Rectal smooth muscle tissue (tissue), 1 donor: Measurements from ENCODE around the gene SYT14.
"Not testable (repeated sequence)": the region's sequence is repeated elsewhere in the genome, so short reads cannot be mapped to it uniquely, and the experiment has no call there.

ENCODE experiments used
- H3K27ac ChIP-seq: one replicate; pipeline ENCODE4 v1.7.0; 2013; ENCODE audit warnings: low read depth, low read length, inconsistent platforms
- H3K27me3 ChIP-seq: one replicate; pipeline ENCODE4 v1.7.0; 2013; ENCODE audit warnings: low read length; ENCODE audit not compliant: control insufficient read depth, insufficient read depth
- H3K36me3 ChIP-seq: one replicate; pipeline ENCODE4 v1.7.0; 2013; ENCODE audit warnings: low read length; ENCODE audit not compliant: control insufficient read depth, insufficient read depth
- H3K4me1 ChIP-seq: one replicate; pipeline ENCODE4 v1.7.0; 2013; ENCODE audit warnings: low read length; ENCODE audit not compliant: control insufficient read depth, insufficient read depth
- H3K4me3 ChIP-seq: one replicate; pipeline ENCODE4 v1.7.0; 2013; ENCODE audit warnings: low read length
- H3K9ac ChIP-seq: one replicate; pipeline ENCODE4 v1.7.0; 2013; ENCODE audit warnings: low read length

SYT14 gene

GRCh38 chr1:210092366-210092765, 154.3 kb downstream of the SYT14 start:
- no peaks in the 10 kb centered on the region for H3K27me3 ChIP-seq
- H3K36me3 ChIP-seq = no peaks in the 10 kb centered on the region
- no peak overlapping the region for H3K27ac ChIP-seq
- H3K4me3 ChIP-seq = no peak overlapping the region
- no peak overlapping the region for H3K9ac ChIP-seq
- no peaks in the 10 kb centered on the region for H3K4me1 ChIP-seq

DNA sequence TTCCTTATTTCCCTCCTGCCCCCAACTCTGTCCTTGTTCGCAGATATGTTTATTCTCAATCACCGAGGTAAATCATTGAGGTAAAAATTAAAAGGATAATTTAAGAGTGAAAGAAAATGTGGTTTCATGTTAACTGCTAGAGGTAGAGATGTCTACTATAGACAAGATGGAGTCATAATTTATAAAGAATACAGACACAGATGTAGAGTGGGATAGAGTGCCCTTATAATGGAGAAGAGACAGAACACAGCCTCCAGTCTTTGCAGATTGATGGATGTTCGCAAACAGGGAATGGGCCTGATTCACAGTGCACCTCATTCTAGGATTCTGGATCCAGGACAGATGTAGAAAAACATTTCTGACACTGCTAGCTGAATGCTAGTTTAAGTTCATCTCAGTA, 155.4 kb downstream of the SYT14 start:
- no peaks in the 10 kb centered on the region for H3K27me3 ChIP-seq
- no peaks in the 10 kb centered on the region for H3K36me3 ChIP-seq
- H3K4me3 ChIP-seq = no peak overlapping the region
- no peak overlapping the region for H3K27ac ChIP-seq
- H3K9ac ChIP-seq = no peak overlapping the region
- H3K4me1 ChIP-seq = no peaks in the 10 kb centered on the region

- Histone ChIP-seq H3K4me1 (no peaks in the 10 kb centered on the region), H3K9ac (no peak overlapping the region), H3K4me3 (no peak overlapping the region), H3K27me3 (no peaks in the 10 kb centered on the region), H3K27ac (no peak overlapping the region), H3K36me3 (no peaks in the 10 kb centered on the region)
Measured at GRCh38 chr1:210098356-210098755, 160.3 kb downstream of the SYT14 start.

DNA sequence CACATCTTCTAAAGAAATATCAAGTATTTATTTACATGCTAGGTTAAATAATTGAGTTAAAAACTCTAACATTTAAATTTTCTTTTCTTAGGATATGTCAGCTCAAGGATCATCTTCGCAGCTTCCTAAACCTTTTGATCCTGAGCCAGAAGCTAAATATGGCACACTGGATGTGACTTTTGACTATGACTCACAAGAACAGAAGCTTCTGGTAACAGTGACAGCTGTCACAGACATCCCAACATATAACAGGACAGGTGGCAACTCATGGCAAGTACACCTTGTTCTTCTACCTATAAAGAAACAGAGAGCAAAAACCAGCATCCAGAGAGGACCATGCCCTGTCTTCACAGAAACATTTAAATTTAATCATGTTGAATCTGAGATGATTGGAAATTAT, 161.9 kb downstream of the SYT14 start:
- Histone ChIP-seq H3K27ac (no peak overlapping the region), H3K36me3 (no peaks in the 10 kb centered on the region), H3K4me3 (no peak overlapping the region), H3K27me3 (no peaks in the 10 kb centered on the region), H3K9ac (no peak overlapping the region), H3K4me1 (no peaks in the 10 kb centered on the region)

- H3K4me3 ChIP-seq = no peak overlapping the region
- no peaks in the 10 kb centered on the region for H3K36me3 ChIP-seq
- H3K9ac ChIP-seq = no peak overlapping the region
- H3K27ac ChIP-seq = no peak overlapping the region
- no peaks in the 10 kb centered on the region for H3K27me3 ChIP-seq
- no peaks in the 10 kb centered on the region for H3K4me1 ChIP-seq
Measured at GRCh38 chr1:210104103-210104502, 166.1 kb downstream of the SYT14 start.

- H3K27me3 ChIP-seq, H3K27ac ChIP-seq, H3K9ac ChIP-seq, H3K4me1 ChIP-seq, H3K36me3 ChIP-seq, H3K4me3 ChIP-seq: not testable (repeated sequence)
Measured at GRCh38 chr1:210112906-210113305, 174.9 kb downstream of the SYT14 start.

DNA sequence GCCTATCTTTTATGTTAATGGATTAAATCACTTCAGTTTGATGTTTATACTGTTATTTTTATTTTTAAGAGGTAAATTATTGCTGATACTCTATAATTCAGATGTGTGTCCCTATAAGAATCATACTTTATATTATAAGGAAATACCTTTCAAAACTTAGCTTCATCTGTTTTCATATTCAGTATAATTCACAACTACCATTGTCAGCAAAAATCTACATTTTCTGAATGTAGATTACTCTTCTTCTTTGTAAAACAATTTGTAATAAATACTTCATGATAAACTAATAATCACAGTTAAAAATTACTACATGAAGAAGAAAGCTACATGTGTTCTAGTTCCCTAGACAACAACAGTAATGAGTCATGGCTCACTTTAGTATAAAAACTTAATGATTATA, 179.2 kb downstream of the SYT14 start:
- no peaks in the 10 kb centered on the region for H3K36me3 ChIP-seq
- H3K27ac ChIP-seq = no peak overlapping the region
- H3K4me3 ChIP-seq = no peak overlapping the region
- no peaks in the 10 kb centered on the region for H3K4me1 ChIP-seq
- H3K27me3 ChIP-seq = no peaks in the 10 kb centered on the region
- no peak overlapping the region for H3K9ac ChIP-seq

GRCh38 chr1:210117681-210118170, 179.7 kb downstream of the SYT14 start:
- Histone ChIP-seq H3K4me1 (no peaks in the 10 kb centered on the region), H3K27ac (no peak overlapping the region), H3K4me3 (no peak overlapping the region), H3K36me3 (no peaks in the 10 kb centered on the region), H3K27me3 (no peaks in the 10 kb centered on the region), H3K9ac (no peak overlapping the region)

- no peaks in the 10 kb centered on the region for H3K27me3 ChIP-seq
- H3K36me3 ChIP-seq = no peaks in the 10 kb centered on the region
- H3K27ac ChIP-seq = no peak overlapping the region
- no peaks in the 10 kb centered on the region for H3K4me1 ChIP-seq
- H3K9ac ChIP-seq = no peak overlapping the region
- H3K4me3 ChIP-seq = no peak overlapping the region
Measured at GRCh38 chr1:210123383-210123782, 185.4 kb downstream of the SYT14 start.

- Histone ChIP-seq H3K9ac (no peak overlapping the region), H3K27ac (no peak overlapping the region), H3K4me1 (no peaks in the 10 kb centered on the region), H3K4me3 (no peak overlapping the region), H3K27me3 (no peaks in the 10 kb centered on the region), H3K36me3 (no peaks in the 10 kb centered on the region)
Measured at GRCh38 chr1:210123924-210124589, 186.0 kb downstream of the SYT14 start.

DNA sequence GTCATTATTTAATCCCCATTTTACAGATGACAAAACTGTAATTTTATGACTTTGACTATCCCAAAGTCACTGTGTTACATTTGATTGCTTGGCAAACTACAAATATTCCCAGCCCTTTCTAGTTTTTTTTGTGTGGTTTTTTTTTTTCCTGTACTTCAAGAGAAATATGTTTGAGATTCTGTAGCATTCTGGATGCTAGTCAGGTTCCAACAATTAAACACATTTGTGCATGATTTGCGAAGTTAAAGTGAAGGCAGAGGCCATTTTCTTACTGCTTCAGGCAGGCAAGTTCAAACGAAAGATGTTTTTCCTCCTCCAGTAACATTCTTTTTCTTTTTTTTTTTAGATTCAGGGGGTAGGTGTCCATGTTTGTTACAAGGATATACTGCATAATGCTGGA, 186.7 kb downstream of the SYT14 start:
- H3K27ac ChIP-seq = no peak overlapping the region
- no peaks in the 10 kb centered on the region for H3K4me1 ChIP-seq
- no peaks in the 10 kb centered on the region for H3K36me3 ChIP-seq
- H3K4me3 ChIP-seq = no peak overlapping the region
- H3K27me3 ChIP-seq = no peaks in the 10 kb centered on the region
- H3K9ac ChIP-seq = no peak overlapping the region

DNA sequence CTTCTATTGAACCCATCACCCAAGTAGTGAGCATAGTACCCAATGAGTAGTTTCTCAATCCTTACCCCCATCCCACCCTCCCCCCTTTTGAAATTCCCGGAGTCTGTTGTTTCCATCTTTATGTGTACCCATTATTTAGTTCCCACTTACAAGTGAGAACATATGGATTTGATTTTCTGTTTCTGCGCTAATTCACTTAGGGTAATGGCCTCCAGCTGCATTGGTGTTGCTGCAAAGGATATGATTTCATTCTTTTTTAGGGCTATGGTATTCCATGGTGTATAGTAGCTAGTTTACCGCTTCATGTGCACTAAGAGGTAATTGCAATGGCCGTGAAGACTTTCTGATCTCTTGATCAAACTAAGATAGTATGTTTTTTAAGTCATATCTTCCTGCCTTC, 187.1 kb downstream of the SYT14 start:
- Histone ChIP-seq H3K27ac (no peak overlapping the region), H3K36me3 (no peaks in the 10 kb centered on the region), H3K27me3 (no peaks in the 10 kb centered on the region), H3K9ac (no peak overlapping the region), H3K4me1 (no peaks in the 10 kb centered on the region), H3K4me3 (no peak overlapping the region)

DNA sequence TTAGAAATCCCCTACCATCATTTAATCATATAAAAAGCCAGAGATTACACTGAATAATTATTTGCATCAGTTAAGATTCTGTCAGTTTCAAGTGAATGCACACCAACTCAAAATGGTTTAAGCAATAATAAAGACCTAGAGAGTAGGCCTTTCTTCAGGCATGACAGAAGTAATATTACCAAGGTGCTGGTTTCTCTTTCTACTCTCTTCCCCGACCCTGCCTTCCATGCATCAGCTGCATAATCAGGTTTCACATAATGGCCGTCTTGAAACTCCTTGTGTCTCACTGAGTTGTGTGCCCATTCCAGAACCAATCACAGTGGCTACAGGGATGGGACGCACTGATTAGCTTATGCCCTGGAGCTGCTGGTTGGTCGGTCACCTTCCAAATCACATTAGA, 191.1 kb downstream of the SYT14 start:
- Histone ChIP-seq H3K4me3 (no peak overlapping the region), H3K9ac (no peak overlapping the region), H3K4me1 (no peaks in the 10 kb centered on the region), H3K27me3 (no peaks in the 10 kb centered on the region), H3K36me3 (no peaks in the 10 kb centered on the region), H3K27ac (no peak overlapping the region)
